HCT116 (cell line): ENCODE measurements around the gene DENND2A. TPM values are rescaled to one million over a fixed set of nuclear protein-coding genes. Genes with fewer than 3 reads are reported as not detected.

Experiments
- ATAC-seq: fragments of 200-7000 bp; cut with Tn5 transposase; 2 replicates; pipeline ENCODE4 v1.9.1; 2020; ENCODE audit warnings: mild to moderate bottlenecking, moderate library complexity
- BruUV-seq: library from RNA; stranded (reverse); fragments of 400-500 nt; replicated peaks from 2 replicates; lab custom pipeline; 2021; lab: Mats Ljungman, UMichigan
- CTCF ChIA-PET: fragments of 300-600 bp; sonication (Branson Sonifier 250); formaldehyde crosslinking; loops from one replicate; lab custom pipeline; 2021; ENCODE audit warnings: antibody characterized with exemption; lab: Charles Lee
- POLR2A ChIA-PET: fragments of 300-600, 350-600 bp; sonication (Branson Sonifier 250); formaldehyde crosslinking; loops from one replicate; lab custom pipeline; 2021; ENCODE audit warnings: antibody characterized with exemption; lab: Charles Lee
- RAD21 ChIA-PET, 2 experiments: fragments of 300-600 bp; sonication (Branson Sonifier 250); formaldehyde crosslinking; loops; one replicate each; lab custom pipeline; 2023; ENCODE audit warnings: low total read pairs in 2 of 2; ENCODE audit not compliant: uncharacterized antibody in 2 of 2, unreplicated experiment in 2 of 2, low non-redundant PET in 1 of 2; lab: Charles Lee
- DNase-seq: peaks from one replicate; pipeline ENCODE4 v3.0.0-alpha.2; 2010; ENCODE audit warnings: low read depth, low spot score
- H2AFZ ChIP-seq: fragments of 200-600 bp; shearing (Covaris generic), sonication (generic); 2 replicates; pipeline ENCODE4 v1.6.1; 2017; ENCODE audit warnings: low read depth, mixed run types, mixed read lengths, antibody characterized with exemption, low read length; ENCODE audit not compliant: poor library complexity, severe bottlenecking
- H3K27ac ChIP-seq: 2 replicates; pipeline ENCODE4 v1.5.1; 2012; ENCODE audit warnings: low read depth, low read length
- H3K27me3 ChIP-seq: fragments of 200-600 bp; sonication (generic); 2 replicates; pipeline ENCODE4 v1.6.1; 2016; ENCODE audit warnings: mixed run types, low read length, mixed read lengths; ENCODE audit not compliant: insufficient read depth
- H3K36me3 ChIP-seq, 2 experiments: fragments of 200-500 bp in 1 of 2; fragments of 200-600 bp in 1 of 2; sonication (Bioruptor generic) in 1 of 2; sonication (generic) in 1 of 2; 2 replicates each; pipeline versions ENCODE4 v1.5.1 to v1.6.1; 2014 to 2016; ENCODE audit warnings: low read length in 2 of 2, inconsistent platforms in 1 of 2, mixed read lengths in 1 of 2, mixed run types in 1 of 2; ENCODE audit not compliant: insufficient read depth in 2 of 2, control insufficient read depth in 1 of 2
- H3K4me1 ChIP-seq, 2 experiments: fragments of 200-600 bp in 1 of 2; sonication (generic) in 1 of 2; 2 replicates each; pipeline versions ENCODE4 v1.5.1 to v1.6.1; 2012 to 2017; ENCODE audit warnings: low read length in 2 of 2, inconsistent platforms in 1 of 2, mild to moderate bottlenecking in 1 of 2, mixed read lengths in 1 of 2, mixed run types in 1 of 2, moderate library complexity in 1 of 2; ENCODE audit not compliant: insufficient read depth in 2 of 2, control insufficient read depth in 1 of 2
- H3K4me2 ChIP-seq: fragments of 200-600 bp; sonication (generic); 2 replicates; pipeline ENCODE4 v1.6.1; 2017; ENCODE audit warnings: mixed run types, low read length, mixed read lengths
- H3K4me3 ChIP-seq, 2 experiments: fragments of 200-600 bp in 1 of 2; sonication (generic) in 1 of 2; replicated peaks in 1 of 2; 2 replicates each; pipeline ENCODE4 v1.5.1; 2011 to 2016; ENCODE audit warnings: low read length in 2 of 2, control low read depth in 1 of 2, low read depth in 1 of 2, mild to moderate bottlenecking in 1 of 2, mixed read lengths in 1 of 2, mixed run types in 1 of 2
- H3K79me2 ChIP-seq: fragments of 200-600 bp; sonication (generic); 2 replicates; pipeline ENCODE4 v1.6.1; 2017; ENCODE audit warnings: mild to moderate bottlenecking, mixed run types, low read length, moderate library complexity, mixed read lengths; ENCODE audit not compliant: insufficient read depth
- H3K9ac ChIP-seq: fragments of 200-600 bp; sonication (generic); 2 replicates; pipeline ENCODE4 v1.6.1; 2016; ENCODE audit warnings: low read length, mixed read lengths
- H3K9me2 ChIP-seq: fragments of 200-600 bp; sonication (generic), shearing (Covaris generic); 2 replicates; pipeline ENCODE4 v1.6.1; 2017; ENCODE audit warnings: mixed run types, mild to moderate bottlenecking, moderate library complexity; ENCODE audit not compliant: insufficient read depth
- H3K9me3 ChIP-seq, 2 experiments: fragments of 200-500 bp in 1 of 2; fragments of 200-600 bp in 1 of 2; sonication (Bioruptor generic) in 1 of 2; sonication (generic) in 1 of 2; 2 replicates each; pipeline ENCODE4 v1.6.1; 2014 to 2017; ENCODE audit warnings: low read length in 2 of 2, mixed read lengths in 2 of 2, inconsistent platforms in 1 of 2, low read depth in 1 of 2, mild to moderate bottlenecking in 1 of 2, mixed run types in 1 of 2, moderate library complexity in 1 of 2; ENCODE audit not compliant: control insufficient read depth in 1 of 2, insufficient read depth in 1 of 2
- H4K20me1 ChIP-seq: fragments of 200-600 bp; sonication (generic), shearing (Covaris generic); 2 replicates; pipeline ENCODE4 v1.6.1; 2017; ENCODE audit warnings: mixed run types, mild to moderate bottlenecking, moderate library complexity; ENCODE audit not compliant: insufficient read depth
- ATF3 ChIP-seq: IDR thresholded peaks from 2 replicates; pipeline ENCODE4 v1.6.1; 2012
- CBX3 ChIP-seq: IDR thresholded peaks from 2 replicates; pipeline ENCODE4 v1.6.1; 2012; ENCODE audit warnings: low read depth
- CEBPB ChIP-seq: IDR thresholded peaks from 2 replicates; pipeline ENCODE4 v1.6.1; 2012; ENCODE audit warnings: low read depth
- CTCF ChIP-seq, 3 experiments: fragments of 200-600 bp in 1 of 3; sonication (generic) in 1 of 3; IDR thresholded peaks in 2 of 3; conservative IDR thresholded peaks in 1 of 3; 2 replicates each; pipeline ENCODE4 v1.5.1; 2012 to 2017; ENCODE audit warnings: low read depth in 2 of 3, low read length in 2 of 3, antibody characterized with exemption in 1 of 3, borderline replicate concordance in 1 of 3, control low read depth in 1 of 3, mild to moderate bottlenecking in 1 of 3, mixed read lengths in 1 of 3, mixed run types in 1 of 3, moderate library complexity in 1 of 3; ENCODE audit not compliant: insufficient read depth in 1 of 3
- EGR1 ChIP-seq: IDR thresholded peaks from 2 replicates; pipeline ENCODE4 v1.6.1; 2012; ENCODE audit warnings: low read depth
- EZH2 ChIP-seq: fragments of 200-600 bp; sonication (generic); IDR thresholded peaks from 2 replicates; pipeline ENCODE4 v1.6.1; 2017; ENCODE audit warnings: antibody characterized with exemption, mixed run types
- EZH2phosphoT487 ChIP-seq: fragments of 200-600 bp; IDR thresholded peaks from 2 replicates; pipeline ENCODE4 v1.6.1; 2018; ENCODE audit warnings: antibody characterized with exemption, borderline replicate concordance
- FOSL1 ChIP-seq: IDR thresholded peaks from 2 replicates; pipeline ENCODE4 v1.6.1; 2012; ENCODE audit warnings: low read depth
- JUND ChIP-seq: IDR thresholded peaks from 2 replicates; pipeline ENCODE4 v1.6.1; 2012
- POLR2A ChIP-seq: IDR thresholded peaks from 2 replicates; pipeline ENCODE4 v1.7.0; 2011; ENCODE audit warnings: borderline replicate concordance; ENCODE audit not compliant: insufficient read depth, insufficient read length; ENCODE audit errors: extremely low read depth
- POLR2AphosphoS5 ChIP-seq: IDR thresholded peaks from 2 replicates; pipeline ENCODE4 v1.6.1; 2011; ENCODE audit warnings: mild to moderate bottlenecking, low read depth, low read length, moderate library complexity
- REST ChIP-seq: IDR thresholded peaks from 2 replicates; pipeline ENCODE4 v1.6.1; 2012; ENCODE audit warnings: low read depth
- SP1 ChIP-seq: IDR thresholded peaks from 2 replicates; pipeline ENCODE4 v1.6.1; 2012; ENCODE audit warnings: low read depth
- SRF ChIP-seq: IDR thresholded peaks from 2 replicates; pipeline ENCODE4 v1.6.1; 2012; ENCODE audit warnings: low read depth
- TCF7L2 ChIP-seq: IDR thresholded peaks from 2 replicates; pipeline ENCODE4 v1.7.0; 2011; ENCODE audit warnings: borderline replicate concordance, inconsistent platforms; ENCODE audit not compliant: insufficient read depth, insufficient read length; ENCODE audit errors: extremely low read depth
- ZBTB33 ChIP-seq: IDR thresholded peaks from 2 replicates; pipeline ENCODE4 v1.6.1; 2011; ENCODE audit warnings: mild to moderate bottlenecking, low read length, moderate library complexity; ENCODE audit not compliant: insufficient replicate concordance; ENCODE audit errors: extremely low read depth
- ZFX ChIP-seq: fragments of 450-650 bp; IDR thresholded peaks from 2 replicates; pipeline ENCODE4 v1.6.1; 2017
- ZNF274 ChIP-seq: fragments of 200-500 bp; sonication (Bioruptor generic); IDR thresholded peaks from 2 replicates; pipeline ENCODE4 v1.6.1; 2014; ENCODE audit warnings: mild to moderate bottlenecking, low read depth, low read length, inconsistent platforms
- intact Hi-C: fragments of 100-400 bp; cut with micrococcal nuclease; formaldehyde crosslinking; loops from 2 replicates; pipeline ENCODE4 v1.10.0; 2022
- total RNA-seq: library from RNA; stranded (reverse); gene quantifications from one replicate; pipeline ENCODE4 v1.2.1, GENCODE V29; 2021; ENCODE audit not compliant: unreplicated experiment

The DENND2A gene
- total RNA-seq, 1 experiment from 2014 or later, result 0.12 TPM

- Histone ChIP-seq H3K9ac (no peak overlapping the region), H3K36me3 (peaks cover 0 to 4% of the 10 kb centered on the region in 2 experiments; a peak in 1 of 4 replicates), H3K4me2 (no peak overlapping the region), H2AFZ (no peak overlapping the region), H3K27ac (no peak overlapping the region), H4K20me1 (no peaks in the 10 kb centered on the region), H3K9me3 (no peaks in the 10 kb centered on the region), H3K79me2 (no peaks in the 10 kb centered on the region), H3K9me2 (no peaks in the 10 kb centered on the region), H3K4me1 (no peaks in the 10 kb centered on the region), H3K27me3 (no peaks in the 10 kb centered on the region), H3K4me3 (no peak overlapping the region)
- TF ChIP-seq ZBTB33 (no peak), SP1 (no peak), ZFX (no peak), TCF7L2 (no peak), EZH2phosphoT487 (no peak), CTCF (IDR thresholded peaks at IDR 0.05 in 2 of 3, conservative IDR thresholded peaks at IDR 0.05 in 1 of 3; ENCODE audit: borderline replicate concordance in 1 of 3, insufficient read depth in 1 of 3, low read depth in 2 of 3, low read length in 2 of 3) (no peak), JUND (no peak), ATF3 (no peak), ZNF274 (no peak), EGR1 (no peak), SRF (no peak), CEBPB (no peak), EZH2 (no peak), POLR2AphosphoS5 (no peak), POLR2A (no peak), CBX3 (no peak), FOSL1 (no peak), REST (no peak)
- CTCF ChIA-PET, result no interaction called here
- no peak for ATAC-seq
- POLR2A ChIA-PET, result no interaction called here
- no peak for DNase-seq
- intact Hi-C loops, result no loop called here
- BruUV-seq, result no TSS peak
- RAD21 ChIA-PET, result no interaction called here
Observed at GRCh38 chr7:140688341-140688740, 47.7 kb upstream of the DENND2A start.
